Endothelial cell of umbilical vein (primary cell): ENCODE measurements around the gene IL1RL2. TPM values are rescaled to one million over a fixed set of nuclear protein-coding genes. Genes with fewer than 3 reads are reported as not detected.

ENCODE experiments used
- BruUV-seq: library from RNA; stranded (reverse); fragments of 400-500 nt; replicated peaks from 2 replicates; lab custom pipeline; 2021; lab: Mats Ljungman, UMichigan
- CTCF ChIA-PET: fragments of 300-600, 350-600 bp; sonication (Branson Sonifier 250); formaldehyde crosslinking; loops from one replicate; lab custom pipeline; 2021; ENCODE audit warnings: antibody characterized with exemption, inconsistent platforms; lab: Charles Lee
- POLR2A ChIA-PET: fragments of 300-600, 350-600 bp; sonication (Branson Sonifier 250); formaldehyde crosslinking; loops from one replicate; lab custom pipeline; 2021; ENCODE audit warnings: antibody characterized with exemption, inconsistent platforms; lab: Charles Lee
- DNase-seq: peaks from one replicate; pipeline ENCODE4 v3.0.0-alpha.2; 2011; ENCODE audit warnings: low read depth, low spot score
- FAIRE-seq: peaks from 2 replicates; lab custom pipeline; 2011; peaks lifted over from hg19 to GRCh38; lab: Jason Lieb, UNC
- H2AFZ ChIP-seq: 2 replicates; pipeline ENCODE4 v1.6.0; 2012; ENCODE audit warnings: low read depth, low read length, control low read depth, inconsistent platforms
- H3K27ac ChIP-seq: 2 replicates; pipeline ENCODE4 v1.5.1; 2011; ENCODE audit warnings: low read depth, mild to moderate bottlenecking, control low read depth, low read length, moderate library complexity; ENCODE audit not compliant: insufficient read depth
- H3K27me3 ChIP-seq, 2 experiments: 2 replicates each; pipeline versions ENCODE4 v1.6.0 to v1.6.1; 2011; ENCODE audit warnings: low read length in 2 of 2, mixed read lengths in 1 of 2; ENCODE audit not compliant: control insufficient read depth in 2 of 2, insufficient read depth in 2 of 2
- H3K36me3 ChIP-seq, 2 experiments: 2 replicates in 1 of 2; 3 replicates in 1 of 2; pipeline ENCODE4 v1.5.1; 2011; ENCODE audit warnings: low read length in 2 of 2, mild to moderate bottlenecking in 1 of 2, moderate library complexity in 1 of 2; ENCODE audit not compliant: control insufficient read depth in 2 of 2, insufficient read depth in 2 of 2; ENCODE audit errors: extremely low read depth in 1 of 2
- H3K4me1 ChIP-seq: 3 replicates; pipeline ENCODE4 v1.5.1; 2011; ENCODE audit warnings: mild to moderate bottlenecking, low read length; ENCODE audit not compliant: control insufficient read depth, insufficient read depth; ENCODE audit errors: extremely low read depth
- H3K4me2 ChIP-seq: 2 replicates; pipeline ENCODE4 v1.6.1; 2011; ENCODE audit warnings: low read length, control low read depth, mixed read lengths; ENCODE audit not compliant: insufficient read depth
- H3K4me3 ChIP-seq, 3 experiments: fragments of 200-600 bp in 1 of 3; sonication (generic), shearing (Covaris generic) in 1 of 3; replicated peaks in 1 of 3; 2 replicates each; pipeline ENCODE4 v1.5.1; 2011 to 2016; ENCODE audit warnings: control low read depth in 3 of 3, low read length in 3 of 3, mild to moderate bottlenecking in 2 of 3, inconsistent platforms in 1 of 3, low read depth in 1 of 3, moderate library complexity in 1 of 3; ENCODE audit not compliant: insufficient read depth in 1 of 3
- H3K79me2 ChIP-seq: 2 replicates; pipeline ENCODE4 v1.6.0; 2012; ENCODE audit warnings: low read length, inconsistent platforms; ENCODE audit not compliant: control insufficient read depth, insufficient read depth
- H3K9ac ChIP-seq: replicated peaks from 2 replicates; pipeline ENCODE3; 2011; ENCODE audit warnings: low read length, control low read depth; ENCODE audit not compliant: insufficient read depth; ENCODE audit errors: extremely low read depth
- H3K9me1 ChIP-seq: replicated peaks from 3 replicates; pipeline ENCODE4 v1.6.0; 2011; ENCODE audit warnings: mild to moderate bottlenecking, low read length; ENCODE audit not compliant: control insufficient read depth, insufficient read depth; ENCODE audit errors: extremely low read depth
- H3K9me3 ChIP-seq: replicated peaks from 2 replicates; pipeline ENCODE4 v1.5.1; 2012; ENCODE audit warnings: low read length, inconsistent platforms; ENCODE audit not compliant: control insufficient read depth, insufficient read depth
- H4K20me1 ChIP-seq: replicated peaks from 2 replicates; pipeline ENCODE3; 2011; ENCODE audit warnings: mild to moderate bottlenecking, low read length; ENCODE audit not compliant: control insufficient read depth, insufficient read depth; ENCODE audit errors: extremely low read depth
- CTCF ChIP-seq, 2 donors: IDR thresholded peaks; 1 replicate in 1 of 2; 2 replicates in 1 of 2; pipeline ENCODE4 v1.5.1; 2011; ENCODE audit warnings: low read length in 2 of 2, mild to moderate bottlenecking in 2 of 2, moderate library complexity in 2 of 2, control low read depth in 1 of 2, inconsistent platforms in 1 of 2, low read depth in 1 of 2; ENCODE audit not compliant: insufficient read depth in 1 of 2; ENCODE audit errors: extremely low read depth in 1 of 2
- EZH2 ChIP-seq: IDR thresholded peaks from 2 replicates; pipeline ENCODE4 v1.6.1; 2012; ENCODE audit warnings: borderline replicate concordance, low read depth, mild to moderate bottlenecking, moderate library complexity, low read length, inconsistent platforms; ENCODE audit not compliant: severe bottlenecking
- FOS ChIP-seq: IDR thresholded peaks from 2 replicates; pipeline ENCODE4 v1.6.1; 2011; ENCODE audit warnings: mild to moderate bottlenecking, low read length, moderate library complexity, borderline replicate concordance; ENCODE audit not compliant: insufficient read depth
- GATA2 ChIP-seq: IDR thresholded peaks from 2 replicates; pipeline ENCODE4 v1.7.0; 2011; ENCODE audit warnings: low read depth, mild to moderate bottlenecking, moderate library complexity, mixed read lengths, low read length; ENCODE audit not compliant: insufficient read length, insufficient read depth
- JUN ChIP-seq: IDR thresholded peaks from 2 replicates; pipeline ENCODE4 v1.6.1; 2011; ENCODE audit warnings: borderline replicate concordance, low read depth; ENCODE audit not compliant: insufficient read length, insufficient read depth
- MAX ChIP-seq: IDR thresholded peaks from 2 replicates; pipeline ENCODE4 v1.6.1; 2011; ENCODE audit not compliant: insufficient read depth, insufficient read length
- MYC ChIP-seq: IDR thresholded peaks from one replicate; pipeline ENCODE4 v1.6.1; 2011; ENCODE audit warnings: mild to moderate bottlenecking, low read depth, low read length
- POLR2A ChIP-seq: IDR thresholded peaks from 2 replicates; pipeline ENCODE4 v1.6.1; 2012; ENCODE audit warnings: low read depth, mild to moderate bottlenecking, control low read depth, low read length
- POLR2AphosphoS5 ChIP-seq: IDR thresholded peaks from 2 replicates; pipeline ENCODE4 v1.6.1; 2012; ENCODE audit warnings: low read depth, mild to moderate bottlenecking, control low read depth, low read length, moderate library complexity; ENCODE audit not compliant: insufficient read depth
- dilution Hi-C: fragments of 300-500 bp; cut with MboI; formaldehyde crosslinking; loops from one replicate; pipeline ENCODE4 v1.15.0; 2019; ENCODE audit warnings: low sequenced_read_pairs; ENCODE audit not compliant: extremely low pct_ligation_motif_present
- intact Hi-C: fragments of 100-400 bp; cut with micrococcal nuclease; formaldehyde crosslinking; loops from one replicate; pipeline ENCODE4 v1.10.0; 2022
- polyA plus RNA-seq, 4 experiments: library from polyadenylated mRNA; depleted of rRNA in 3 of 4; stranded (reverse) in 3 of 4; unstranded in 1 of 4; fragments of >200 nt; gene quantifications; 2 replicates each; pipeline versions ENCODE4 v1.2.1 to v1.2.3, GENCODE V29; 2011 to 2012; ENCODE audit warnings: missing spikeins in 1 of 4
- total RNA-seq: library from RNA; stranded (reverse); gene quantifications from 2 replicates; pipeline ENCODE4 v1.2.3, GENCODE V29; 2021

The IL1RL2 gene
- total and polyA plus RNA-seq, 2 donors (not counting 3 experiments of a cell fraction or from before 2014, with no cell fraction given), result 0.11 TPM; not detected in 1

- Histone ChIP-seq H3K9me3 (peaks cover 4% of the 10 kb centered on the region), H3K9me1 (no peaks in the 10 kb centered on the region), H3K27me3 (no peaks in the 10 kb centered on the region), H3K9ac (no peak overlapping the region), H3K4me3 (no peak overlapping the region), H2AFZ (no peak overlapping the region), H3K36me3 (peaks cover 0 to 2% of the 10 kb centered on the region in 2 experiments), H4K20me1 (no peaks in the 10 kb centered on the region), H3K79me2 (no peaks in the 10 kb centered on the region), H3K4me1 (peaks cover 8% of the 10 kb centered on the region), H3K4me2 (no peak overlapping the region), H3K27ac (no peak overlapping the region)
- no TSS peak for BruUV-seq
- POLR2A ChIA-PET, result no interaction called here
- TF ChIP-seq MAX (no peak), JUN (no peak), CTCF (IDR thresholded peaks at IDR 0.05; ENCODE audit: extremely low read depth in 1 of 2, insufficient read depth in 1 of 2, low read depth in 1 of 2, low read length in 2 of 2) (no peak), POLR2A (no peak), FOS (no peak), POLR2AphosphoS5 (no peak), MYC (no peak), GATA2 (no peak), EZH2 (no peak)
- peak; percentile 28 for DNase-seq
- CTCF ChIA-PET, result interaction anchor here (0.6 to 1.5 kb wide), 5 partner anchors 8 to 97 kb away, joined by 3 to 7 read pairs (median 3); no protein-coding TSS in a partner anchor
- FAIRE-seq, result peak; percentile 8
- intact Hi-C loops (no loop called here), dilution Hi-C loops (no loop called here)
Observed at GRCh38 chr2:102149644-102150455, 37.0 kb upstream of the IL1RL2 start.
